ENCODE data around the gene ADAMTS12. TPM values are rescaled to one million over a fixed set of nuclear protein-coding genes. Genes with fewer than 3 reads are reported as not detected.

ADAMTS12 gene
- total and polyA plus RNA-seq, 2 donors (not counting 1 experiment from before 2014, with no cell fraction given) = 10.7 to 44.8 TPM

GRCh38 chr5:33691856-33692255 is 199.9 kb downstream of the ADAMTS12 start:
- H3K79me2 ChIP-seq (ENCODE audit: control insufficient read depth, insufficient read depth, low read length) = no peaks in the 10 kb centered on the region
- H3K4me1 ChIP-seq (ENCODE audit: control insufficient read depth, extremely low read depth, insufficient read depth, low read length) = peaks cover 4% of the 10 kb centered on the region
- no peak overlapping the region for H2AFZ ChIP-seq (ENCODE audit: low read length)
- no peaks in the 10 kb centered on the region for H4K20me1 ChIP-seq (ENCODE audit: control insufficient read depth, extremely low read depth, insufficient read depth, low read length)
- H3K9ac ChIP-seq (ENCODE audit: insufficient read depth, low read length) = no peak overlapping the region
- DNase-seq (ENCODE audit: low read depth in 2 of 2) = peak in 1 of 2 donors; percentile 45
- H3K4me3 ChIP-seq (replicated peaks in 1 of 4; ENCODE audit: control extremely low read depth in 1 of 4, insufficient read depth in 1 of 4, low read depth in 3 of 4, low read length in 4 of 4) = no peak overlapping the region
- no peak overlapping the region for H3K4me2 ChIP-seq (ENCODE audit: extremely low read depth, insufficient read depth, low read length)
- H3K9me3 ChIP-seq (ENCODE audit: control insufficient read depth, insufficient read depth, low read depth, low read length) = no peaks in the 10 kb centered on the region
- TF ChIP-seq CTCF (conservative IDR thresholded peaks at IDR 0.05 in 1 of 2, IDR thresholded peaks at IDR 0.05 in 1 of 2; ENCODE audit: low read depth in 1 of 2, low read length in 2 of 2) (no peak), EZH2 (IDR thresholded peaks at IDR 0.05; ENCODE audit: low read length, missing control alignments) (no peak)
- no peaks in the 10 kb centered on the region for H3K27me3 ChIP-seq (ENCODE audit: control insufficient read depth, insufficient read depth, low read length)
- no peak overlapping the region for H3K27ac ChIP-seq (ENCODE audit: insufficient read depth, low read length)
- H3K36me3 ChIP-seq (ENCODE audit: control insufficient read depth, insufficient read depth, low read length) = no peaks in the 10 kb centered on the region

- Histone ChIP-seq H2AFZ (ENCODE audit: low read length) (no peak overlapping the region), H3K27ac (ENCODE audit: insufficient read depth, low read length) (no peak overlapping the region), H3K36me3 (ENCODE audit: control insufficient read depth, insufficient read depth, low read length) (no peaks in the 10 kb centered on the region), H4K20me1 (ENCODE audit: control insufficient read depth, extremely low read depth, insufficient read depth, low read length) (no peaks in the 10 kb centered on the region), H3K4me1 (ENCODE audit: control insufficient read depth, extremely low read depth, insufficient read depth, low read length) (peaks cover 4% of the 10 kb centered on the region), H3K9ac (ENCODE audit: insufficient read depth, low read length) (no peak overlapping the region), H3K9me3 (ENCODE audit: control insufficient read depth, insufficient read depth, low read depth, low read length) (no peaks in the 10 kb centered on the region), H3K4me3 (replicated peaks in 1 of 4; ENCODE audit: control extremely low read depth in 1 of 4, insufficient read depth in 1 of 4, low read depth in 3 of 4, low read length in 4 of 4) (no peak overlapping the region), H3K27me3 (ENCODE audit: control insufficient read depth, insufficient read depth, low read length) (no peaks in the 10 kb centered on the region), H3K79me2 (ENCODE audit: control insufficient read depth, insufficient read depth, low read length) (no peaks in the 10 kb centered on the region), H3K4me2 (ENCODE audit: extremely low read depth, insufficient read depth, low read length) (no peak overlapping the region)
- TF ChIP-seq CTCF (conservative IDR thresholded peaks at IDR 0.05 in 1 of 2, IDR thresholded peaks at IDR 0.05 in 1 of 2; ENCODE audit: low read depth in 1 of 2, low read length in 2 of 2) (no peak), EZH2 (IDR thresholded peaks at IDR 0.05; ENCODE audit: low read length, missing control alignments) (no peak)
- DNase-seq (ENCODE audit: low read depth in 2 of 2) = peak; percentile 64 to 96
These were observed 201.2 kb downstream of the ADAMTS12 start for GRCh38 chr5:33690374-33691135.

- no peak overlapping the region for H3K4me3 ChIP-seq (replicated peaks in 1 of 4; ENCODE audit: control extremely low read depth in 1 of 4, insufficient read depth in 1 of 4, low read depth in 3 of 4, low read length in 4 of 4)
- no peak overlapping the region for H3K9ac ChIP-seq (ENCODE audit: insufficient read depth, low read length)
- peak in 1 of 2 donors; percentile 69 for DNase-seq (ENCODE audit: low read depth in 2 of 2)
- no peaks in the 10 kb centered on the region for H3K36me3 ChIP-seq (ENCODE audit: control insufficient read depth, insufficient read depth, low read length)
- no peaks in the 10 kb centered on the region for H3K27me3 ChIP-seq (ENCODE audit: control insufficient read depth, insufficient read depth, low read length)
- no peak overlapping the region for H2AFZ ChIP-seq (ENCODE audit: low read length)
- no peaks in the 10 kb centered on the region for H4K20me1 ChIP-seq (ENCODE audit: control insufficient read depth, extremely low read depth, insufficient read depth, low read length)
- peaks cover 4% of the 10 kb centered on the region for H3K4me1 ChIP-seq (ENCODE audit: control insufficient read depth, extremely low read depth, insufficient read depth, low read length)
- H3K27ac ChIP-seq (ENCODE audit: insufficient read depth, low read length) = no peak overlapping the region
- H3K79me2 ChIP-seq (ENCODE audit: control insufficient read depth, insufficient read depth, low read length) = no peaks in the 10 kb centered on the region
- H3K4me2 ChIP-seq (ENCODE audit: extremely low read depth, insufficient read depth, low read length) = no peak overlapping the region
- TF ChIP-seq EZH2 (IDR thresholded peaks at IDR 0.05; ENCODE audit: low read length, missing control alignments) = no peak
- no peak for TF ChIP-seq CTCF (conservative IDR thresholded peaks at IDR 0.05 in 1 of 2, IDR thresholded peaks at IDR 0.05 in 1 of 2; ENCODE audit: low read depth in 1 of 2, low read length in 2 of 2)
- H3K9me3 ChIP-seq (ENCODE audit: control insufficient read depth, insufficient read depth, low read depth, low read length) = no peaks in the 10 kb centered on the region
These were observed 203.3 kb downstream of the ADAMTS12 start for GRCh38 chr5:33688526-33688925.
